ENCODE data around the gene ATP5F1E. TPM values are rescaled to one million over a fixed set of nuclear protein-coding genes. Genes with fewer than 3 reads are reported as not detected.

The ATP5F1E gene
- 10 to 100 TPM; 15.1 to 35.2 (median 27.7) TPM for total RNA-seq

DNA sequence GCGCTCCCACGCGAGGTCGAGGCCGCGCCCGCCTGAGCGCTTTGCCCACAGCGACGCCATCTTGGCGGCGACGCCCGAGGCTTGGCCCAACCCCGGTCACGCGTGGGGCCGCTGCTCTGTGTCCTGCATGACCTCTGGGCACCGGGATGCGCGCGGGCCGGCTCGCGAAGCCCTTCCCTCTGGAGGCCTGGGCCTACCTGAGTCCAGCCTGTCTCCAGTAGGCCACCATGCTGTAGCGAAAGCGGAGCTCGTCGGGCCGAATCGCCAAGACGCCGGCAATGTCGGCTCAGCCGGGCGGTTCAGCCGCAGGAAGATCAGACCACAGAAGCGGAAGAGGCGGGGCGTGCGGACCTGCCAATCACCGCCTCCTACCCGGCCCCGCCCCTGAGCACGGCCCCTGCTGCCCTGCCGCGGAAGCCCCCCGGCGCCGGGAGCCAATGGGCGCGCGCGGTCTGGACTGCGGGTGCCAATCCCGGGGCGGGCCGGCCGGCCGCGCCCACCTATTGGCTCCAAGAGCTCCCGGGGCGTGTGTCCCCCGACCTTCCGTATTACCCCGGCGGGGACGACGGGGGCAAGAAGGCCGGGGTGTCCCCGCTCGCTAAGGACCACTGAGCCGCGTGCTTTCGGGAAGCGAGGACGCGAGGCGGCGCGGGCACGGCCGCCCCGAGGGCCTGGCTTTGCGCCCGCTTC is at the start of gene ATP5F1E:
ATP5F1E (minus strand) TSS at position 313 of the 690 bp plus-strand sequence; CDS start at position 229, 84 bp downstream.
- peak; percentile 92 to 94 for DNase-seq (ENCODE audit: low spot score in 2 of 2)
- TF ChIP-seq EP300 (IDR thresholded peaks at IDR 0.05) = peak in 1 of 2 donors; percentile 91
- TF ChIP-seq POLR2A (IDR thresholded peaks at IDR 0.05) = peak; percentile 85 to 90
- TF ChIP-seq, protein P1, sequence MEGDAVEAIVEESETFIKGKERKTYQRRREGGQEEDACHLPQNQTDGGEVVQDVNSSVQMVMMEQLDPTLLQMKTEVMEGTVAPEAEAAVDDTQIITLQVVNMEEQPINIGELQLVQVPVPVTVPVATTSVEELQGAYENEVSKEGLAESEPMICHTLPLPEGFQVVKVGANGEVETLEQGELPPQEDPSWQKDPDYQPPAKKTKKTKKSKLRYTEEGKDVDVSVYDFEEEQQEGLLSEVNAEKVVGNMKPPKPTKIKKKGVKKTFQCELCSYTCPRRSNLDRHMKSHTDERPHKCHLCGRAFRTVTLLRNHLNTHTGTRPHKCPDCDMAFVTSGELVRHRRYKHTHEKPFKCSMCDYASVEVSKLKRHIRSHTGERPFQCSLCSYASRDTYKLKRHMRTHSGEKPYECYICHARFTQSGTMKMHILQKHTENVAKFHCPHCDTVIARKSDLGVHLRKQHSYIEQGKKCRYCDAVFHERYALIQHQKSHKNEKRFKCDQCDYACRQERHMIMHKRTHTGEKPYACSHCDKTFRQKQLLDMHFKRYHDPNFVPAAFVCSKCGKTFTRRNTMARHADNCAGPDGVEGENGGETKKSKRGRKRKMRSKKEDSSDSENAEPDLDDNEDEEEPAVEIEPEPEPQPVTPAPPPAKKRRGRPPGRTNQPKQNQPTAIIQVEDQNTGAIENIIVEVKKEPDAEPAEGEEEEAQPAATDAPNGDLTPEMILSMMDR (IDR thresholded peaks at IDR 0.05) = peak in 1 of 5 experiments; percentile 53
- 0% methylated on average over 28 to 56 of the region's 86 CpGs for WGBS, 2 donors
- Histone ChIP-seq H3K27ac (peak within 1 kb of the TSS; percentile 79 to 92 (median 89)), H3K4me3 (peak within 1 kb of the TSS; percentile 84 to 89 (median 87)), H3K36me3 (peaks cover 0 to 48% (median 13%) of the 10 kb centered on the region in 3 donors), H3K27me3 (no peaks in the 10 kb centered on the region), H3K4me1 (peaks cover 0 to 53% (median 41%) of the 10 kb centered on the region in 4 donors), H3K9me3 (no peaks in the 10 kb centered on the region)

DNA sequence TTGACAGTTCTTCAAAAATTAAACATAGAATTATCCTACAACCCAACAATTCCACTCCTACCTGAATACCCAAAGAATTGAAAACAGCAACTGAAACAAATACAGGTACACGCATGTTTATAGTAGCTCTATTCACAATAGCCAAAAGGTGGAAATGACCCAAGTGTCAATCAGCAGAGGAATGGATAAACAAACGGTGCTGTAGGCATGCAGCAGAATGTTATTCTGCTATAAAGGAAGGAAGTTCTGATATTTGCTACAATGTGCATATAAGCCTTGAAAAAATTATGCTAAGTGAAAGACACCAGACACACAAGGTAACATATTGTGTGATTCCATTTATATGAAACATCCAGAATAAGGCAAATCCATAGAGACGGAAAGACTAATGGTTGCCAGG is 48.9 kb upstream of the ATP5F1E start:
- Histone ChIP-seq H3K4me1 (peaks cover 0 to 7% (median 0%) of the 10 kb centered on the region in 4 donors), H3K27me3 (peaks cover 0 to 6% of the 10 kb centered on the region in 2 donors), H3K27ac (no peak overlapping the region), H3K36me3 (no peaks in the 10 kb centered on the region), H3K9me3 (no peaks in the 10 kb centered on the region), H3K4me3 (no peak overlapping the region)
- no peak for DNase-seq (ENCODE audit: low spot score in 2 of 2)
- WGBS, 2 donors = 64 to 69% methylated on average over 3 of the region's 3 CpGs
- TF ChIP-seq POLR2A (IDR thresholded peaks at IDR 0.05) (no peak), EP300 (IDR thresholded peaks at IDR 0.05) (no peak)

DNA sequence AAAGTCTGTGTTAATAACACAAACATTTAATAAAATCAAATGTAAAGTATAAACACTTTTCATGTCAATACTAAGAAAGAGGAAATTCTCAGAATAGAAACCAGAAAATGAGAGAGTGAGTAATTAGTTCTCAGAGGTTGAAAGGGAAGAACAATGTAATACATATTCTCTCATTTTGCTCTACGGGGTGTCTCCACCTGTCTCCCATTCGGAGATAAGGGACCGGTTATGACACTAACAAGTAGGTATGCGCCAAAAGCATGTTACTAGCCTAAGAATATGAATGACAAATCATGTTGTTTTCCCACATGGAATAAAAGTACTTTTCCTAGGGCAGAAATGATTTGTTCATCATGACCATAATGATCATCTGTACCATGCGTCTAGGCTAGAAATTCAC is 46.1 kb upstream of the ATP5F1E start:
- TF ChIP-seq, protein P1 (IDR thresholded peaks at IDR 0.05) = no peak
- TF ChIP-seq EP300 (IDR thresholded peaks at IDR 0.05) (no peak), POLR2A (IDR thresholded peaks at IDR 0.05) (no peak)
- no peaks in the 10 kb centered on the region for H3K4me1 ChIP-seq
- H3K27ac ChIP-seq = no peak overlapping the region
- no peaks in the 10 kb centered on the region for H3K9me3 ChIP-seq
- no peak overlapping the region for H3K4me3 ChIP-seq
- 74 to 79% methylated on average over 5 of the region's 5 CpGs for WGBS, 2 donors
- DNase-seq (ENCODE audit: low spot score in 2 of 2) = no peak
- no peaks in the 10 kb centered on the region for H3K36me3 ChIP-seq
- peaks cover 0 to 6% of the 10 kb centered on the region in 2 donors for H3K27me3 ChIP-seq

DNA sequence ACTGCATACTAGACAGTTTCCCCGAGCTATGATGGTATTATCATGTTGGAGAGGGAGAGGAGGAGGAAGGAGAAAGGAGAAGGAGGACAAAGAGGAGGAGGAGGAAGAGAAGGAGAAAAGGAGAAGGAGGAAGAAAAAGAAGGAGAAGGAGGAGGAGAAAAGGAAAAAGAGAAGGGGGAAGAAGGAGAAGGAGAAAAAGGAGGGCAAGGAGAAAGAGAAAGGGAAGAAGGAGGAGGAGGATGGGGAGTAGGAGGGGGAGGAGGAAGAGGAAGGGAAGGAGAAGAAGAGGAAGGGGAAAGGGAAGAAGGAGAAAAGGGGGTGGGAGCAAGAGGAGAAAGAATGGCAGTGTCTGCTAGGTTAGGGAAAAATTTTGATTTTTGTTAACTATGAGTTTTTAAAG is 45.6 kb upstream of the ATP5F1E start:
- Histone ChIP-seq H3K36me3 (no peaks in the 10 kb centered on the region), H3K27me3 (peaks cover 0 to 6% of the 10 kb centered on the region in 2 donors), H3K4me3 (no peak overlapping the region), H3K27ac (no peak overlapping the region), H3K4me1 (no peaks in the 10 kb centered on the region), H3K9me3 (no peaks in the 10 kb centered on the region)
- TF ChIP-seq POLR2A (IDR thresholded peaks at IDR 0.05) (no peak), EP300 (IDR thresholded peaks at IDR 0.05) (no peak)
- TF ChIP-seq, protein P1 (IDR thresholded peaks at IDR 0.05) = no peak
- DNase-seq (ENCODE audit: low spot score in 2 of 2) = no peak
- 50 to 55% methylated on average over 1 of the region's 1 CpG for WGBS, 2 donors

DNA sequence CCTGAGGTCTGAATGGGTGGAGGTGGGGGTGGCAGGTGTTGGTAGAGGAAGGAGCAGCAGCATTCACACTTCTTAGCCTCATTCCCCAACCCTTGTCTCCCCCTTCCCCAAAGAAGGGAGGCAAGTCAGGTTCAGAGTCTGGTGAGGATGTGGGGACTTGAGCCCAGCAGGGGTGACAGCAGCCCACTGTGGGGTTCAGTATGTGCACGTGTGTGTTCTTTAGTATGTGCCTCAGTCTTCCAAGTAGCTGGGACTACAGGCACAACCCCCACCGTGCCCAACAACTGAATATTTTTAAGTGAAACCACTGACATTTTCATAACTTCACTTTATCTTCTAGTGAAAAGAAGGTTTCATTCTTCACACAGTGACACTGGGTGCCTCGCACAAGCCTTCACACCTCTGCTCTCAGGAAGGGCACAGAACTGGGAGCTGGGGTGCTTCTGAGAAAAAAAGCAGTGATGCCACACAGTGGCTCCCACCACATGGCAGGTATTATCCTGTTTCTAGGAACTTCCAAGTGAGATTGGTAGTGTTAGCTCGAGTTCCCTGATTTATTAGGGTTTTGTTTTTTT is 43.9 kb upstream of the ATP5F1E start:
- Histone ChIP-seq H3K27me3 (peaks cover 0 to 6% of the 10 kb centered on the region in 2 donors), H3K36me3 (no peaks in the 10 kb centered on the region), H3K9me3 (no peaks in the 10 kb centered on the region), H3K4me1 (no peaks in the 10 kb centered on the region), H3K4me3 (no peak overlapping the region), H3K27ac (no peak overlapping the region)
- DNase-seq (ENCODE audit: low spot score in 2 of 2) = no peak
- no peak for TF ChIP-seq POLR2A (IDR thresholded peaks at IDR 0.05)
- TF ChIP-seq, protein P1 (IDR thresholded peaks at IDR 0.05) = no peak
- no peak for TF ChIP-seq EP300 (IDR thresholded peaks at IDR 0.05)
- 61 to 66% methylated on average over 4 of the region's 4 CpGs for WGBS, 2 donors
